ENCODE results near the gene MAP3K8.
"Not testable (repeated sequence)": the region's sequence is repeated elsewhere in the genome, so short reads cannot be mapped to it uniquely, and the experiment has no call there.

MAP3K8 gene

DNA sequence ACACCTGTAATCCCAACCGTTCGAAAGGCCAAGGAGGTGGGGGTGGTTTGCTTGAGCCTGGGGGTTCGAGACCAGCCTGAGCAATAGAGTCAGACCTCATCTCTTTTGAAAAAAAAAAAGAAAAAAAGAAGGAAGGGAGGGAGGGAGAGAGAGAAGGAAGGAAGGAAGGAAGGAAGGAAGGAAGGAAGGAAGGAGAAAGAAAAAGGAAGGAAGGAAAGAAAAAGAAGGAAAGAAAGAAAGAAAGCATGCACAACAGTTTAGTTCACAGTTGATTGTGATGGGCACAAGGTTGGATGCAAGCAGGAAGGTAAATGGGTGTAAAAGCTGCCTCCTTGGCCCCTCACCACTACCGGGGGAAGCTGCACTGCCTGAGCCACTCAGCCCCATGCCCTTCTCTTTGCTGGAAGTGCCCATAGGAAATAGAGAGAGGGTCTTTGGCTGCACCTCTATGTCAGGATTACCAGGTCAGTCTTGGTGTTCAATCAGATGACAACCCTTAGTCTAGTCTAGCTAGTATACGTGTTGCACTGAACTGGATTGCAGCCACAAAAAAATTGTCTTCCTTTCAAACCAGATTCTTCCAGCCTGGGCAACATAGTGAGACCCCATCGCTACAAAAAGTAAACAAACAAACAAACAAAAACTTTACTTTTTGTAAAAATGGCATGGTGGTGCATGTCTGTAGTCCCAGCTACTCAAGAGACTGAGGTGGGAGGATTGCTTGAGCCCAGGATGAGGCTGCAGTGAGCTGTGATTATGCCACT, 20.0 kb downstream of the MAP3K8 start:
- no peak for DNase-seq

DNA sequence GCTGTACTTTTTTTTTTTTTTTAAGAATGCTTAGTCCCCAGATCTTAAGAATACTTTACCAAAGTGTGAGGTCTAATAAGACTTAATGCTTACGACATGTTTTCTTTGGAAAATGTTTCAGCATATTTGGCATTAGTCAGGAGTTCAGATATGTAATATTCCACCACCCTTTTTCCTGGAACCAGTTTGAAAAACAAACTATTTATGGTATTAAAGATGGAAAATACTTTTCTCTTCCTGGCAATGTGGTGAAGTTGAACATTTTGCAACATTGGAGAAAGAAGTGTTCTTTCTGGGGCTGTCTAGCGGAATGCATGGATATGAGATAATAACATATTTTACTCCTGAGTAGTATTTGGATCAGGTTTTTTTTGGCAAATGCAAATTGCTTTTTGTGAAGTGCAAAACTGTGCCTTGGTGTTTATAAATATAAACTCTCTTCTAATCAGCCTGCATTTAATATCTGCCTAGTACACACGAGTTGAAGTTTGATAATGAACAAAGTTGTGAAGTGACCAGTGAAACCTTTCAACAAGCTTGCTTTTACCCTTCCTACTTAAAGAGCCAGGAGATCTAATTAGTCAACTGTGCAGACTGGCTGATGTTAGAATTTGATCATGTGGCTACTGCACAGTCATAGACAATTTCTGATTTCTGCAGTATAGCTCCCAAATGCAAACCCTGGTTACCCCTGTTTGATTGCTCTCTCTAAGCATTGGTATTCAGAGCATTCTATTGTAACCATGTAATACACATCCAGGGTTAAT, 20.9 kb downstream of the MAP3K8 start:
- DNase-seq, result no peak

DNA sequence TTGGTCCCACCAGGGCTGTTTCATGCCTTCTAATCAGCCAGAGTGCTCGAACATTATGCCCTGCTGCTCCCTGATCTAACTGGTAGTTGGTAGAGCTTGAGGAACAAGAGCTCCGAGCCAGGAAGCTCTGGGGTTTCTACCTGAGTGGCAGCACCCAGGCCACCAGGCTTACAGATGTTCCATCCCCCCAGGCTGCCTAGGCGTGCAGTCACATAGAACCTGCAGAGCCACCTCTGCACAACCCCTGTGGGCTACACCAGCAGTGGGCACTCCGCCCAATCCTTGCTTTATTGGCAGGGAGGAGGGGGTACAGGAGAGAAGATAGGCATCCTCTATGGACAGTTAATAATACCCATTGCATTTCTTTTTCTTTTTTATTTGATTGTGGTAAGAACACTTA, 21.8 kb downstream of the MAP3K8 start:
- no peak for DNase-seq

GRCh38 chr10:30456266-30456665, 22.3 kb downstream of the MAP3K8 start:
- no peak for DNase-seq

GRCh38 chr10:30459283-30459682, 25.3 kb downstream of the MAP3K8 start:
- no peak for DNase-seq

DNA sequence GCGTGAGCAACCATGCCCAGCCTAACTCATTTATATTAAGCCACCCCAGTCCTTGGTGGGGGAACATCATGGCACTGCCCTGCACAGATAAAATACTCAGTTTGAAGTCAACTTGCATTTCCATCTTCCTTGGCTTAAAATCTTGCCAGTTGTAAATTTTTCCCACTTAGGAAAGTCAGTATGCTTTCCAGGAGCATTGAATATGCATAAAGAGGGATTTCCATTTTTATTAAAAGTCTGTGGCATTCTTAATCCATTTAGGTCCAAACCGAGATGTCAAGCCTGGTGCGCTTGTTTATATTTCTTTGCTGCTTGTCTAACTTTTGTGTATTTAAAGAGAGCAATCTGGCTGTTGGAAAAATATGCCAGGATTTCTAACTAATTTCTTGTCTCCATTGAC, 26.1 kb downstream of the MAP3K8 start:
- no peak for DNase-seq

DNA sequence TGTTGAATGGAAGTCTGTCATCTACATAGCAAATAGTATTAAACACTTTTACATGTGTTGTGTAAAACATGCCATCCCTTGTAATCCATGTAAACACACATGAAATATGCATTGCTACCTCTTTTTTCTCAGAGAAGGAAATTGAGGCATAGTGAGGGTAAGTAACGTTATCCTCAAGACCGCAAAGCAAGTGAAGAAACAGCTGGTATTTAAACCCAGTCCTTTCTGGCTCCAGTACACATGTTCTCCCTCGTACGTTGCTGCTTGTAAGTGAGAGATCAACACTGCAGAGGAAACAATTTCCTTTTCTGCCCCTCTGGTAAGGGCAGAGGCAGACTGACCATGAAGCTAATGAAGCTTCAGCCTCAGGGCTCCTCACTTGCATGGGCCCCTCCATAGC, 28.5 kb downstream of the MAP3K8 start:
- no peak for DNase-seq

- no peak for DNase-seq
Measured at GRCh38 chr10:30463944-30464451, 30.0 kb downstream of the MAP3K8 start.

DNA sequence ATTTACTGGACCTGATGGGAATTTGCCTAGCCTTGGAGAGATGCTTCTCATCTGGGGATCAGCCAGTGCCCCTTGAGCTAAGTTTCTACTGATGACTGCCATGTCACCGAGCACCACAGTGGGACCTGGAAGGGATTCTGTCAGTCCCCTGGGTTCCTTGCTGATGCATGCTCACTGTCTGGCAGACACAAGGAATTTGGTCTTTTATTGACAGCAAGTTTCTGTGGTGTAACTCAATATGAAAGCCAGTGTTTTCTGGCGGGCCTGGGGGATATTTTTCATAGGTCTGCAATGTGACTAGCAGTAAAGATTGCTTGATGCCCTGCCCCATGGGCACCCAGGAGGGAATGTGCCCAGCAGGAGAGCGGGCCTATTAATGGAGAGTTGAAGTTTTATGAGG, 30.7 kb downstream of the MAP3K8 start:
- no peak for DNase-seq

DNA sequence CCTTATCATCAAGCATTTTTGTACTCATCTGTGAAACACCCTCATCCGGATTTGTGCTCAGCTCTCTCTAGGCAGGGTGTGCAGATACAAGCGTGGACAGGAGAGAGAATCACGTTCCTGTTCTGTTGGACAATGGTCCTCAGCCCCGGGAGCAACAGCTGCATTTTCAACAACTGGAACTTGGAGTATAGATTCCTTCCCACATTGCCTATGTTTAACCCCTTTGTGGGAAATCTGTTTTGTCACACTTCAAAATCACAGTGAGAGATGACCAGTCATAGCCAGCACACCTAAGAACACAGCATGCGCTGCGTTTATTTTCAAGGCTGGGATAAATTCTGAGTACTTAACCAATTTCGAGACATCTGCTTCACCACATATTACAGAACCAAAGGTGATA, 32.5 kb downstream of the MAP3K8 start:
- no peak for DNase-seq

DNA sequence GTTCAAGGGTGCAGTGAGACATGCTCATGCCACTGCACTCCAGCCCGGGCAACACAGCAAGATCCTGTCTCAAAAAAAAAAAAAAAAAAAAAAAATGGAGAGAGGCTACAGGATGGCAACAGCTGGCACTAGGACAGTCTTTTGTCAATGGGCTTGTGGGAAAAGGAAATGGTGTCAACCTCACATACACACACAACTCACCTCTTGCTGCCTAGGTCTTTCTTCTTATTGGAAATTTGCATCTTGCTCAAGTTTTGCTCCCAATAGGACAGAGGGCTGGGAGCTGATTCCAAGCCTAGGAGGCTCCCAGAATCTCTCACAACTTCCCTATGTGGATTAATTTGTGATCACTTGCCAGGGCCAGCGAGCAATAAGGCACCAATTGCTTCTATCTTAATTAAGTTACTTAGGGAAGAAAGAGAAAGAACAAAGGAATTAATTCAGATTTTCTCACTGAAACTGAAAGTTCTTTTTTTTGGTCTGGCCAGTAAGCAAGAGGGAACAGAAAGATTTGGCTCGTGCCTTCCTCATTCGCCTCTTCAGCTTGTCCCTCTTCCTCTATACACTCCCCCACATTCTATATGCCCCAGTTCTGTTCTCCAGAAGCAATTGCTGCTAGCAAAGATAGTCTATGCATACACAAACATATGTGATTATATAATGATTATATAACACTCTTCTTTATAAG, 33.8 kb downstream of the MAP3K8 start:
- no peak for DNase-seq

DNA sequence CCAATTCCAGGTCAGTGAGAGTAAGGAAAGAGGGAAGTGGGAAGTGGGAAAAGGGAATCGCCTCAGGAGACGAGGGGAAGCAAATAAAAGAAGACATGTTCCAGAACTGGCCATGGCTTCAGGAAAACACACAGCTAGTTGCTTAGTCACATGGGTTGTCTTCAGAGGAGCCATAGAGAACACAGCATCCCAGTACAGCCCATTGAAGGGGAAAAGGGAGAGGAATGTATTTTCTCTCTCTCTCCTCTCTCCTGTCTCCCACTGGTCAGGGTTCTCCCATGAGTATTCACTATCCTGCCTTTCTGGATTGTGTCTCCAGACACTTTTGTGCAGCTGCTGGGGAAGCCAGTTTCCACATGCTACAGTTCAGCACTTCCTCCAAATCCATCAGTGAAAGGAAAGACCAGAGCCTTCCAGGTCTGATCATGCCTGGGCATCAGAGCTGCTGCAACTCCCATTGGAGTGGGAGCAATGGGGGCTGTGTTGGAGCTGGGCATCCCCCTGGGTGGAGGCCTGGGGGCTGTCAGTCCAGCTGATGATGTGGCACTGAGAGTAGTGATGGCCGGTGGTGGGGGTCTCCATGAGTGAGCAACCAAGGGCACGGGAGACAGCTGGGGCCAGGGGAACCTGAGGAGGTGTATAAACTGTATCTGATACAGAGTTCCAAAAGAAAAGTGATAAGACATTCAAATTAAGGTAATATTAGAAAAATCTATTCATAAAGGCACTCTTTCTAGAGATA, 38.6 kb downstream of the MAP3K8 start:
- DNase-seq, result no peak

- not testable (repeated sequence) for DNase-seq
Measured at GRCh38 chr10:30475515-30475914, 41.5 kb downstream of the MAP3K8 start.

DNA sequence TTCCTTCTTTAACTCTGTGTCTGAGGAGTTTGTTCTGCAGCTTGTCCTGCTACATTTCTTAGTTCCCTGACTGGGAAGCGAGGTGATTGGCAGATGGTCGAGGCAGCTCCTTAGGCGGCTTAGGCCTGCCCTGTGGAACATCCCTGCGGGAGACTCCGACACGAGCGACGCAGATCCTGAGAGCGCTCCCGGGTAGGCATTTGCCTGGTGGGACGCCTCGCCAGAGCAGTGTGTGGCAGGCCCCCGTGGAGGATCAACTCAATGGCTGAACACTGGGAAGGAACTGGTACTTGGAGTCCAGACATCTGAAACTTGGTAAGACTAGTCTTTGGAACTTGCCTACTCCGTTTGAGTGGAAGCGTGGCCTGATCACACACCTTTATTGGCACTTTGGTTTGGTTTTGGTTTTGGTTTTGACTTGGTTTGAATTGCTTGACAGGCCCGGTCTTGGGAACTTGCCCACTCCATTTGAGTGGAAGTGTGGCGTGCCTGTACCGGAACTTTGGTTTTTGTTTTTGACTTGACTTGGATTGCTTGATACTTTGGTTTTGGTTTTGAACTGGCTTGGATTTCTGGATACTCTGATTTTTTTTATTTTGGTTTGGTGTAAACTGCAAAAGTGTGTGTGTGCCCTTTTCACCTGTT, 42.6 kb downstream of the MAP3K8 start:
- no peak for DNase-seq

DNA sequence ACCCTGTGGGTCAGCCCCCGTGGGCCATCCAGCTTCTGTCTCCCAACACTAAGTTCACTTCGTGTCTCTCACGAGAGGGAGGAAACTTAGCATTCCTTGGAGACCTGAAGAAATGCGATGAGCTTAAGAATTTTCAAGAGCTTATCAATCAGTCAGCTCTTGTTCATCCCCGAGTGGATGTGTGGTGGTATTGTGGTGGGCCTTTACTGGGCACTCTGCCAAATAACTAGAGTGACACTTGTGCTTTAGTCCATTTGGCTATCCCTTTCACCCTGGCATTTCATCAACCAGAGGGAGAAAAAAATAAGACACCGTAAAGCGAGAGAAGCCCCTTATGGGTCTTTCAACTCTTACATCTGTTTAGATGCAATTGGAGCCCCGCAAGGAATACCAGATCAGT, 45.5 kb downstream of the MAP3K8 start:
- DNase-seq, result not testable (repeated sequence)

DNA sequence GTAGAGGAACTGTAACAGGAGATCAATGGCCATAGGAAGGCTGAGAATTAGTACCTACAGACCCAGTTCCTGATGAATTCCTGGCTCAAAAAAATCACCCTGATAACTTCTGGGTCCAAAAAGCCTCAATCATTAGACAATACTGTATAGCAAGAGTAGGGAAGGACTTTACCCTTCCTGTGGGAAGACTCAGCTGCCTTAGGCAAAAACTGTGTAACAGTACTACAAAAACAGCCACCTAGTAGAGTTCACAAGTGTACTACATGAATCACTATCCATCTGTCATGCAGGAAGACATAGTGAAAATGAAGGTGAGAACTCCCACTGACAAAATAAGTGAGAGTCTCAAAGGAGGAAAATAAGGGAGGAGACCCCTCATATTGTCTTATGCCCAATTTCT, 47.6 kb downstream of the MAP3K8 start:
- no peak for DNase-seq

- DNase-seq, result no peak
Measured at GRCh38 chr10:30488316-30488715, 54.3 kb downstream of the MAP3K8 start.

DNA sequence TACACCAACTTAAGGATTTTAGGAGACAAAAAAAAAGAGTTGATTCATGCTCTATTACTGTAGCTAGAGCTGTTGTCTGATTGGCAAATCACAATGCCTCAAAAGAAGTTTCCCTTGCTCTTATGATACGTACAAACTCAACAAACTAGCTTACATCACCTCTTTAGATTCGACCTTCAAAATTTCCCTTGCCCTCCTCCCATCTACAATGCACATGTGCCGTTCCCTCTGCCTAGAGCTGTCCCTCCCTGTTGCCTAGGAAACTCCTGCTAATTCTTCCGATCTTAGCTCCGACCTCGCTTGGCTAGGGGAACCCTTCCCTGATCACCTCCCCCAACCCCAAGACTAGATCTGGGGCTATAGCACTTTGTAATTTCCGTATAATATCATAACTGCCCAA, 55.4 kb downstream of the MAP3K8 start:
- DNase-seq, result no peak

DNA sequence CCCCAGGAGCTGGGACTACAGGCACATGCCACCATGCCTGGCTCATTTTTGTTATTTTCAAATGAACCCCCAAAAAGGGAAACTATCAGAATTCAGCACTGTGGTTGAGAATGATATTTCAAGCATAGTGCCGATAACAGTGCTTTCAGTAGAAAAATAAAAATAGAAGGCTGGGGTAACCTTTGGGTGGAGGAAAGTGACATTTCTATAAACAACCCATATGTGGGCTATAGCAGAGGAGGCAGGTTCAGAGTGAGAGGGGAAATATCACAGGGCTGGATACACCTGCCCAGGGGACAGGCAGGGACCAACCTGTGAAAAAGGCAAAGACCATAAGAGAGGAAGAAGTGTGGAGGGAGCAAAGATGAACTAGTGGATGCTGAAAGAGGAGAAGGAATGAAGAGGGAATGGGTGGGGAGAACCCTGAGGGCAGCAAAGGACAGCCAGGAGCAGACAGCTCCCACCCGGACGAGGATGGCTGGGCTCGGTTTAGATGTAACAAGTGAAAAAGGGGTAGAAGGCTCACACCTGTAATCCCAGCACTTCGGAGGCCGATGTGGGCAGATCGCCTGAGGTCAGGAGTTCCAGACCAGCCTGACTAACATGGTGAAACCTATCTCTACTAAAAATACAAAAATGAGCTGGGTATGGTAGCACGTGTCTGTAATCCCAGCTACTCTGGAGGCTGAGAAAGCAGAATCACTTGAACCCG, 56.5 kb downstream of the MAP3K8 start:
- no peak for DNase-seq

DNA sequence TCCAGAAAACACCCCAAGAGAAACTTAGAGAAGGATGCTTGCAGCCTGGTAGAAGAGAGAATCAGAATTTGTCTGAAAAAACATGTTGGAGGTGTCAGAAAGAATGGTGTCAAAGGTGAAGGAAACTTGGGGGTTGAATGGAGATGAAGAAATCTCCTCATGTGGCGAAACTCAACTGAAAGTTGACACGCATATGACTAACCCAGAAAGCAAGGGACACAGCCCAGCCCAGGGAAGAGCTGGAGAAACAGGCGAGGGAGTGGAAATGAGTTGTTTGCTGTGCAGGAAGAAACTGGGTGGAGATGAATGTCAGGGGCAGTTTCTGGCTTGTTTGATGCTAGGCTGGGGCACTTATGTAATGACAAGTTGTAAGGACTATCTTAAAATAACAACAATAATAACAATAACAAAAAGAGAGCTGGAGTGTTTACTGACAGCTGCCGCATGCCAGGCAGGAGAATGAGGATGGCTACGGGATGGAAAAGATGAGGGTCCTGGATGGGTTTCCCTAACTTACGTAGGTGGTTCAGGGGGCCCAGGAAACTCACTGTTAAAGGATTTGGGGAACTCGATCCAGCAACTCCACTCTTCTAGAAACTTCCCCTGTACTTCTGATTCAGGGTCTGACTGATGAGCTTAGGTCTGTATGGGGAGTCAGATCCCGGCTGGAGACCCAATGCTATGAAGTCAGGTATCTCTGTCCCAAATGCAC, 57.4 kb downstream of the MAP3K8 start:
- no peak for DNase-seq

GRCh38 chr10:30491916-30492515, 58.0 kb downstream of the MAP3K8 start:
- no peak for DNase-seq

Data from SHP77 treated with DMSO at 0.1 percent for 48 hours (cell line).